Measurements from ENCODE around the gene ZNF576. TPM values are rescaled to one million over a fixed set of nuclear protein-coding genes. Genes with fewer than 3 reads are reported as not detected.

ZNF576 gene
- total and polyA plus RNA-seq, 9 of the 15 experiments (the other 6 are each of a cell fraction or from before 2014, with no cell fraction given): 6.8 to 18.2 (median 12.2) TPM

- TF ChIP-seq PATZ1 (CRISPR knock-in tag; IDR thresholded peaks at IDR 0.05; ENCODE audit: borderline replicate concordance): no peak
- no peak for TF ChIP-seq ATF3 (IDR thresholded peaks at IDR 0.05)
- peak; percentile 21; the same call in 1 of the 2 replicates for TF ChIP-seq ATF3 (CRISPR knock-in tag; conservative IDR thresholded peaks at IDR 0.05)
- peak; percentile 34 for TF ChIP-seq PHF20 (IDR thresholded peaks at IDR 0.05; ENCODE audit: partially characterized antibody)
- no peak for TF ChIP-seq CBX8 (IDR thresholded peaks at IDR 0.05; ENCODE audit: borderline replicate concordance, extremely low read depth, low read depth, low read length, poor library complexity, severe bottlenecking)
- TF ChIP-seq CHD2 (IDR thresholded peaks at IDR 0.05; ENCODE audit: low read depth, low read length): no peak
- no peak for TF ChIP-seq TCF15 (CRISPR knock-in tag; IDR thresholded peaks at IDR 0.05)
- no peak for TF ChIP-seq BRD9 (IDR thresholded peaks at IDR 0.05; ENCODE audit: low read depth, partially characterized antibody)
- TF ChIP-seq SMARCC2 (IDR thresholded peaks at IDR 0.05; ENCODE audit: low read depth): no peak
- TF ChIP-seq FOXK2 (conservative IDR thresholded peaks at IDR 0.05 in 1 of 2, IDR thresholded peaks at IDR 0.05 in 1 of 2; ENCODE audit: low read depth in 2 of 2): peak in 1 of 2 experiments; percentile 65; a peak in 1 of 4 replicates
- no peak for TF ChIP-seq UBTF (IDR thresholded peaks at IDR 0.05; ENCODE audit: borderline replicate concordance in 1 of 2, low read depth in 2 of 2, low read length in 2 of 2)
- no peak for TF ChIP-seq RBM14 (IDR thresholded peaks at IDR 0.05; ENCODE audit: borderline replicate concordance, insufficient read depth, low read depth, low read length)
- TF ChIP-seq NONO (IDR thresholded peaks at IDR 0.05; ENCODE audit: low read depth in 2 of 2, low read length in 1 of 2): peak; percentile 81
- no peak for TF ChIP-seq KDM1A (IDR thresholded peaks at IDR 0.05)
- no peak for TF ChIP-seq HMG20A (CRISPR knock-in tag; conservative IDR thresholded peaks at IDR 0.05)
- no peak for TF ChIP-seq ARID1B (IDR thresholded peaks at IDR 0.05)
- peak; percentile 90 for TF ChIP-seq ATF7 (IDR thresholded peaks at IDR 0.05)
- peak; percentile 11; the same call in 1 of the 2 replicates for TF ChIP-seq DMBX1 (CRISPR knock-in tag; IDR thresholded peaks at IDR 0.05; ENCODE audit: borderline replicate concordance)
- TF ChIP-seq HNRNPK (IDR thresholded peaks at IDR 0.05; ENCODE audit: low read depth, low read length, poor library complexity, severe bottlenecking): no peak
- TF ChIP-seq BHLHE40 (IDR thresholded peaks at IDR 0.05; ENCODE audit: low read length): 0 out of 2 replicates have a peak, but pooled peaks have one; percentile 10
Measured at GRCh38 chr19:43619262-43620060, 23.1 kb downstream of the ZNF576 start, which contains the start of gene ZNF428 (continued).
